HG02588 (cell line): ENCODE measurements around the gene CDK8.
"Not testable (repeated sequence)": the region's sequence is repeated elsewhere in the genome, so short reads cannot be mapped to it uniquely, and the experiment has no call there.

Source experiments
- ATAC-seq: cut with Tn5 transposase; IDR thresholded peaks from one replicate; pipeline ENCODE4 v1.9.1; 2021; ENCODE audit warnings: mild to moderate bottlenecking, moderate library complexity; ENCODE audit not compliant: unreplicated experiment

CDK8 gene

DNA sequence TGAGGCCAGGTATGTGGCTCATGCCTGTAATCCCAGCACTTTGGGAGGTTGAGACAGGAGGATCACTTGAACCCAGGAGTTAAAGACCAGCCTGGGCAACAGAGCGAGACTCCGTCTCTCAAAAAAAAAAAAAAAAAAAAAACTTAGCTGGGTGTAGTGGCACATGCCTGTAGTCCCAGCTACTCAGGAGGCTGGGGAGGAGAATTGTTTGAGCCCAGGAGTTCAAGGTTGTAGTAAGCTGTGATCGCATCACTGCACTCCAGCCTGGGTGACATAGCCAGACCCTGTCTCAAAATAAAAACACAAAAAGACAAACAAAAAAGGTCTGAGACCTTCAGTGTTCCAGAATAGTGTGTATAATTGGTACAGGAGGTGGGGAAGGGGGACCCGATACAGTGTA lies 1.9 kb upstream of the CDK8 start:
- ATAC-seq = not testable (repeated sequence)

GRCh38 chr13:26253262-26253786 lies 605 bp upstream of the CDK8 start:
- no peak for ATAC-seq

DNA sequence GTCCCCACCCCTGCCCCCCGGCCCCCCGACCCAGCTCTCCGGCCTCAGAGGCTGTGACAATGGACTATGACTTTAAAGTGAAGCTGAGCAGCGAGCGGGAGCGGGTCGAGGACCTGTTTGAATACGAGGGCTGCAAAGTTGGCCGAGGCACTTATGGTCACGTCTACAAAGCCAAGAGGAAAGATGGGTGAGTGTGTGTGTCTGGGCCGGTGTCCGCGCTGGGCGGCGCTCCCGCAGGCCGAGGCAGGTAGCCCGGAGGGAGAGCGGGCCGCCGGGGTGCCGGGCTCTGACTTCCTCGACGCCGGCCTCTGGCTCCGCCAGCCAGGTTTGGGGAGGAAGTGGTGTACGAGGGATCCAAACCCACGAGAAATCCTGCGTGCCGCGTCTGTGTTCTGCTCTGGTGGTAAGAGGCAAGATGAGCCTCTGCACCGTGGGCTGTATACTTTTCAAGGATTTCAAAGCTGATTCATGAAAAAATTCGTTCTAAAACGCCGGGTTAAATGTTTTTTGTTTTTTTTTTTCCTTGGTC lies 718 bp downstream of the CDK8 start:
- ATAC-seq = peak; percentile 33

GRCh38 chr13:26255115-26255514 lies 1.2 kb downstream of the CDK8 start:
- ATAC-seq = no peak

DNA sequence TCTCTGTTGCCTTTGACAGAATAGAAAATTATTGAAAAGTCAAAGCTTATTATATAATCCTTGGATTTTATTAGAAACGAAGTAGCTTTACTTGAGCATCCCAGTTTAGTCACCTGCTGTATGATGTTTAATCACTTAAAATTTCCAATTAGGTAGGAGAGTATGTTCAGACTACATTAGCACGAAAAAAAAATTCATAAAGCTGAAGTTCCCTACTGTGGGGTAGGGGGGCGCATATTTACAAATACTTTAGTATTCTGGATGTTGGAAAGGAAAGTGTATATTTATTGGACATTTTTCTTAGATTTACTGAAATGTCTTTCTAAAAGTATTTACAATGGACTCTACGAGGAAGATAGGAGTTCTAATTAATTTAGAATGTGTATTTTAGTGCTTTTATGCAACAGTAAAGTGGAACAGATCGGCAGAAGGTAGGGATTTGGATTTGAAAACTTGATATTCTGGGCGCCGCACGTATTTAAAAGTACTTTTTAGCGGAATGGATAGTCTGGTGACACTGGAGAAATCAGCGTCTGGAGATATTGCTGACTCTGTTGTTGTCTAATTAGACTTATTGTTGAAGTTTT lies 1.9 kb downstream of the CDK8 start:
- no peak for ATAC-seq

DNA sequence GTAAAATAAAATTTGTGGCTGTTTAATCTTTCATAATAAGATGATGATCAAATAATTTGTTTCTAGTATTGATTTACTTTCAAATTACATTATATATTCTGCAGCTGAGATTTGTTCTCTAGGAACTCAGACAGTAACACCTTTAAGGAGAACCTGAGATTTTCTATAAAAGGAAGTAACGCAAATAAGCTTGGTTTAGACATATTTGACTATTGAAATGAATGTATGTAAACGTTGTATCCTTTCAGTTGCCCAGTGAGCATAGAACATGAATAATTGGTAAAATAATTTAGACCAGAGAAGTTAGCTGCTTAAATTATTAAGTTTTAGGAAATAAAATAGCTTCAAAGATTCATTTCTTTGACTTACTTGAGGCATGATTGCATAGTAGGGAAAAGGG lies 3.1 kb downstream of the CDK8 start:
- no peak for ATAC-seq

- ATAC-seq = no peak
Observed at GRCh38 chr13:26259634-26260033, 5.7 kb downstream of the CDK8 start.

DNA sequence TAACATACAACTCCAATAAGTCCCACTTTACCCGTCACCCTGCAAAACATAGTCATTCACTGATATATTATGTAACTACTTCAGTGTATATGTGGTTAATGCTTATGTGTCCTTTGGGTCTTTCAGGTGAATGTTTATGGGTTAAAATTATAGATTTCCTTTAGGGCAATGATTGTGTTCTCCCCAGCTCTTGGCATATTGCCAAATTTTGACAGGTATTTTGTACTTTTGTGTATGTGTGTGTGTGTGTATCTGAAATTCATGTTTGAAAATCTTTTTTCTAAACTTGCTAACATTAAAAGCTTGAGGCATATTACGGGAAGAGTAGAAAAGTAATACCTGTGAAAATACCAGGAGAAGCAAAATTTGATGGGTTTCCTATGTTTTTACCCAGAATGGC lies 8.2 kb downstream of the CDK8 start:
- ATAC-seq = no peak

- no peak for ATAC-seq
Observed at GRCh38 chr13:26266311-26266710, 12.4 kb downstream of the CDK8 start.

DNA sequence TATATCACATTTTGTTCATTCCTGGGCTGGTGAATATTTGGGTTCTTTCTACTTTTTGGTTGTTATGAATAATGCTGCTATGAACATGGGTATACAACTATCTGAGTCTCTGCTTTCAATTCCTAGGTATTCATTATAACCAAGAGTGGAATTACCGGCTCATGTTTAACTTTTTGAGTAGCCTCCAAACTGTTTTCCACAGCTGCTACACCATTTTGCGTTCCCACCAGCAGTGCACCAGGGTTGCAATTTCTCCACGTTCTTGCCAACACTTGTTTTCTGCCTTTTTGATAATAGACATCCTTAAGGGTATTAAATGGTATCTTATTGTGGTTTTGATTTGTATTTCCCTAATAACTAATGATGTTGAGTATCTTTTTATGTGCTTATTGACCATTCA lies 16.8 kb downstream of the CDK8 start:
- ATAC-seq = no peak

DNA sequence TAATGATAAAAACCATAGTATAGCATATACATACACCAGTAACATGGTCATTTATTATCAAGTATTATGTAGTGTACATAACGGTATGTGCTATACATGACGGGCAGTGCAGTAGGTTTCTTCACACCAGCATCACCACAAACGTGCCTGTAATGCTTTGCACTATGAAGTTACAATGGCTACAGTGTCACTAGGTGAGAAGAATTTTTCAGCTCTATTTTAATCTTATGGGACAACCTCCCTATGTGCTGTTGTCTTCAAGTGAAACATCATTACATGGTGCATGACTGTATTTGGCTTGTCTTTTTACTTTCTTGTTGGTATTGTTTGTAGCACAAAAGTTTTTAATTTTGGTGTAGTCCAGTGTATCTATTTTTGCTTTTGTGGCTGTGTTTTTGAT lies 18.7 kb downstream of the CDK8 start:
- ATAC-seq = no peak

GRCh38 chr13:26280295-26280694 lies 26.4 kb downstream of the CDK8 start:
- no peak for ATAC-seq

- no peak for ATAC-seq
Observed at GRCh38 chr13:26280822-26281221, 26.9 kb downstream of the CDK8 start.

DNA sequence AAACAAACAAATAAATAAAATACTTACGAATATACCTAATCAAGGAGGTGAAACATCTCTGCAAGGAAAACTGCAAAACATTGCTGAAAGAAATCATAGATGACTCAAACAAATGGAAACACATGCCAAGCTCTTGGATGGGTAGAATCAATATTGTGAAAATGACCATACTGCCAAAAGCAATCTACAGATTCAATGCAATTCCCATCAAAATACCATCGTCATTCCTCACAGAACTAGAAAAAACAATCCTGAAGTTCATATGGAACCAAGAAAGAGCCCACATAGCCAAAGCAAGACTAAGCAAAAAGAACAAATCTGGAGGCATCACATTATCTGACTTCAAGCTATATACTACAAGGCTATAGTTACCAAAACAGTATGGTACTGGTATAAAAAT lies 32.0 kb downstream of the CDK8 start:
- not testable (repeated sequence) for ATAC-seq

- ATAC-seq = not testable (repeated sequence)
Observed at GRCh38 chr13:26288838-26289237, 34.9 kb downstream of the CDK8 start.

DNA sequence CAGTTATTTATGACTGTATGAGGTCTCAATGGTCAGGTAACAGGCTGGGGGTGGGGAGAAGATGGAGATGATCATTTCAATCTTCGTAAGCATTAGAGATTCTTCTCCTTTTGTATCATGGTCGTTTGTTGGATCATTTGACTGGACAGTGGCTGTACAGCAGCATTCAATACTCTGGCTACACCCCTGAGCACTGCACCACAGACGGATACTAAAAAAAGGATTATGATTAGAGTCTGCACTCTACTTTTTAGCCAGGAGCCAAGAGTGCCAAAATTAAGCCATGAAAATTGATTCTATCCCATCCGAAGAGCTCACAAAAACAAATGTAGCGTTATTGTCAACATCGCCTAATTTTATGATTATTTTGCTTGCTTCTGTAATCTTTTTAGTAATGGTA lies 41.9 kb downstream of the CDK8 start:
- no peak for ATAC-seq

DNA sequence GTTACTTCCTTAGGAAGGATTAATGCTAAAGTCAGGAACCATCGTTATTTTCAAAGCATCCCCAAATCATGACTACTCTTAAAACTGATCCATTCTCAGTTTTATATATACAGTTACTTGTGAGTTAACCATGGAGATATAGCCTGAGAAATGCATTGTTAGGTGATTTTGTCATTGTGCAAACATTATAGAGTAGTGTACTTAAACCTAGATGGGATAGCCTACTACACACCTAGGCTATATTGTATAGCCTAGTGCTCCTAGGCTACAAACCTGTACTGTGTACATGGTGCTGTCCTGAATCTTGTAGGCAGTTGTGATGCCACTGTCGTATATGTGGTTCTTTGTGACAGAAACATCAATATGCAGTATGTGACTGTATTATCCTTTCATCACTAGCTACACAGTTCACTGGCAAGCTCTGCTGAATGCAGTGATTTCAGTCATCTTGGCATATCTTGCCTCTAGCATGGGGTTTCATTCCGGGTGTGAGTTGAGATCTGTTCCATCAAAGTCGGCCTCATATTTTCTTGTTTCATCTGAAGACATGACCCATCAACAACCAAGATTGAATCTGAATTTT lies 45.3 kb downstream of the CDK8 start:
- no peak for ATAC-seq

DNA sequence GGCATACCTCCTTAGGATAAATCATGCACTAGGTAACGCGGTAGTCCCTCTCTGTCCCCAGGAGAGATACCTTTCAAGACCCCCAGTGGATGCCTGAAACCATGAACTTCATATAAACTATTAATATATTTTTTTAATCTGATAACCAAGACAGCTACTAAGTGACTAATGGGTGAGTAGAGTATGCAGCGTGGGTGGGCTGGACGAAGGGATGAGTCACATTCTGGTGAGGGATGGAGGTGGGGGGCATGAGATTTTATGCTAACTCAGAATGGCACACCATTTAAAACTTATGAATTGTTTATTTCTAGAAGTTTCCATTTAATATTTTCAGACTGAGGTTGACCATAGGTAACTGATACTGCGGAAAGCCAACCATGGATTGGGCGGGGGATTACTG lies 46.2 kb downstream of the CDK8 start:
- ATAC-seq = no peak

DNA sequence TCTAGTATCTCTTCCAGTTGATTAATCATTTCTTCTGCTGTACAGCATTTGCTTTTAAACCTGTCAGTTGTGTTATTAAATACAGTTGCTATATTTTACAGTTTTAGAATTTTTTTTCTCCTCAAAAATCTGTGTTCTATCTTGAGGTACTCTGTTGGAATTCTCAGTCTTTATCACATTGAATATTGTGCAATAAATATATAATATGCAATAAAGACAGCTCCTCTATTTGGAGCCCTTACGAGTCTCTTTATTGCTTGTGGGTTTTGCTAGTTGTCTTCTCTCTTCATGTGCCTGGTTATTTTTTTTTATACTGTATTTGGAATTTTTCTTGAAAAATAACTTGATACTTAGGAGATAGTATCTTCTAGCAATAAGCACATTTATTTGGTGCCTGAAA lies 51.7 kb downstream of the CDK8 start:
- no peak for ATAC-seq

DNA sequence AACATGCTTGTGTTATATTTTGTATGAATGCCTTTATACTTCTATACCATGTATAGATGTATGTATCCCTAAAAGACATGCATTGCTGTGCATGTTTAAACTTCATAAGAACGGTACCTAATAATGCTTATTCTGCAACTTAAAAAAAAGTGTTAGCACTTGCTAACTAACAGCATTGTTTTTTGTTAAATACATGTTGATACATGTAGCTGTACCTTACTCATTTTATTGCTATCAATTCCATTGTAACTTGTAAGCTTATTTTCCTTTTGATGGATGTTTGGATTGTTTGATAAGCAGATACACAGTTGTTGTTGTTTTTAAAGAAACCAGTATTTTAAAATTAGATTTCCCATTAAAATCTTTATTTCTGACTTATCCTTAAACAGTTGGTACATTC lies 53.8 kb downstream of the CDK8 start:
- ATAC-seq = no peak

- ATAC-seq = no peak
Observed at GRCh38 chr13:26308250-26308649, 54.3 kb downstream of the CDK8 start.

DNA sequence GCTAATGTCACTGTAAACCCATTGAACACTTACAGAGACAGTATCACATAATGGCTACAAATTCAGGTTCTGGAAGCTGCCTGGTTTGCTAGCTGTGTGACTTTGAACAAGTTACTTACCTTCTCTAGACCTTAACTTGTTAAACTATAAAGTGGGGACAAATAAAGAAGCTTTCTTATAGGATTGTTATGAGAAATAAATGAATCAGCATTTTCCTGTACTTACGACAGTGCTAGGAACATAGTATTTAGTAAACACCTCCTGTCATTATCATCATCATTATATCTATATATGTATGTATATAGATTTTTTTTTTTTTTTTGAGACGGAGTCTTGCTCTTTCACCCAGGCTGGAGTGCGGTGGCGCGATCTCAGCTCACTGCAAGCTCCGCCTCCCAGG lies 54.9 kb downstream of the CDK8 start:
- no peak for ATAC-seq

- ATAC-seq = no peak
Observed at GRCh38 chr13:26310003-26310402, 56.1 kb downstream of the CDK8 start.
